IPS-18a (cell line): ENCODE data around the gene SLC4A4.

Experiments
- H3K27ac ChIP-seq: one replicate; pipeline ENCODE4 v1.5.1; 2013; ENCODE audit warnings: low read length
- H3K27me3 ChIP-seq: one replicate; pipeline ENCODE4 v1.6.1; 2013; ENCODE audit warnings: mild to moderate bottlenecking, low read length; ENCODE audit not compliant: control insufficient read depth, insufficient read depth
- H3K36me3 ChIP-seq: one replicate; pipeline ENCODE4 v1.6.1; 2013; ENCODE audit warnings: low read depth, low read length; ENCODE audit not compliant: control insufficient read depth
- H3K4me1 ChIP-seq: one replicate; pipeline ENCODE4 v1.6.1; 2013; ENCODE audit warnings: low read depth, low read length; ENCODE audit not compliant: control insufficient read depth
- H3K4me3 ChIP-seq: one replicate; pipeline ENCODE4 v1.5.1; 2013; ENCODE audit warnings: low read length
- H3K9ac ChIP-seq: one replicate; pipeline ENCODE4 v1.6.1; 2013; ENCODE audit warnings: mild to moderate bottlenecking, low read length, moderate library complexity
- H3K9me3 ChIP-seq: one replicate; pipeline ENCODE4 v1.6.1; 2013; ENCODE audit warnings: low read depth, low read length; ENCODE audit not compliant: control insufficient read depth

The SLC4A4 gene

DNA sequence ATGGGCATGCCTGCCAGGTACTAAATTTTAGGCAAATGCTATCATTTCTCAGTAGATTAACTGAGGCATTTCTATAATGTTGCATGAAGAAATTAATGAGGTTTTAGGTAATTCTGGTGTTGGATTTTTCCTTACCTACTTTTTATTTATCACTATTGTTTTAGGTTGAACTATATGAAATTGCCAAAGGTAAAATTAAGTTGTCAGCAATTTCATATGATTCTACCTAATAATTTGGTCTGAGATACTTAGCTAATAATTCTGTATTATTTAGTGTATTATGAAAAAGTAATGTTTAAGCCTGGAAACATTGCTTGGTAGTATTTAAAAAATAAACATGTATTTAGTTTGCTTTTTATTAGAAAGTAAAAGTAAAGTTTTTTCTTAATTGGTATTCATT lies 22.7 kb downstream of the SLC4A4 start:
- H3K4me3 ChIP-seq = no peak overlapping the region
- H3K27ac ChIP-seq = no peak overlapping the region
- no peaks in the 10 kb centered on the region for H3K36me3 ChIP-seq
- no peaks in the 10 kb centered on the region for H3K4me1 ChIP-seq
- no peaks in the 10 kb centered on the region for H3K27me3 ChIP-seq
- no peaks in the 10 kb centered on the region for H3K9me3 ChIP-seq
- H3K9ac ChIP-seq = no peak overlapping the region

GRCh38 chr4:71366766-71367165 lies 27.9 kb downstream of the SLC4A4 start:
- Histone ChIP-seq H3K27ac (no peak overlapping the region), H3K36me3 (no peaks in the 10 kb centered on the region), H3K9me3 (no peaks in the 10 kb centered on the region), H3K27me3 (no peaks in the 10 kb centered on the region), H3K4me1 (no peaks in the 10 kb centered on the region), H3K4me3 (no peak overlapping the region), H3K9ac (no peak overlapping the region)

GRCh38 chr4:71367546-71367945 lies 28.7 kb downstream of the SLC4A4 start:
- Histone ChIP-seq H3K9ac (no peak overlapping the region), H3K27me3 (no peaks in the 10 kb centered on the region), H3K4me1 (no peaks in the 10 kb centered on the region), H3K4me3 (no peak overlapping the region), H3K36me3 (no peaks in the 10 kb centered on the region), H3K9me3 (no peaks in the 10 kb centered on the region), H3K27ac (no peak overlapping the region)

- Histone ChIP-seq H3K9me3 (no peaks in the 10 kb centered on the region), H3K27me3 (no peaks in the 10 kb centered on the region), H3K9ac (no peak overlapping the region), H3K4me1 (no peaks in the 10 kb centered on the region), H3K36me3 (no peaks in the 10 kb centered on the region), H3K4me3 (no peak overlapping the region), H3K27ac (no peak overlapping the region)
These were observed 30.1 kb downstream of the SLC4A4 start for GRCh38 chr4:71368906-71369305.

DNA sequence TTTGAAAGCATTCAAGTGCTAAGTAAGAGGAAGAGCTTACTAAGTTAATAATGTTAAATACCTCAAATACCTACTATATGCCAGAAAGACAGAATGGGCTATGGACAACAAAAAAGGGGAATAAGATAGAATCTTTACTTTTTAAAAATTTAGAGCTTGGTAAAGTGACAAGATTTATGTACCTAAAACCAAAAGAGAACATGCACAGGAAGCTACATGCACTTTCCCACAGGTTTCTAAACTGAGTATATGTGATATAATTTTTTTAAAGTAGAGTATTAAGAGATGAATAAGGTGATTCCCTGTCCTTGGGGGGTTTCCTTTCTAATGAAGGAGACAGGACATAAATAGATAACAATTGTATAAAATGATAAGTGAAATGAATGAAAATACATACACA lies 30.7 kb downstream of the SLC4A4 start:
- Histone ChIP-seq H3K27me3 (no peaks in the 10 kb centered on the region), H3K36me3 (no peaks in the 10 kb centered on the region), H3K9me3 (no peaks in the 10 kb centered on the region), H3K4me3 (no peak overlapping the region), H3K9ac (no peak overlapping the region), H3K27ac (no peak overlapping the region), H3K4me1 (no peaks in the 10 kb centered on the region)

DNA sequence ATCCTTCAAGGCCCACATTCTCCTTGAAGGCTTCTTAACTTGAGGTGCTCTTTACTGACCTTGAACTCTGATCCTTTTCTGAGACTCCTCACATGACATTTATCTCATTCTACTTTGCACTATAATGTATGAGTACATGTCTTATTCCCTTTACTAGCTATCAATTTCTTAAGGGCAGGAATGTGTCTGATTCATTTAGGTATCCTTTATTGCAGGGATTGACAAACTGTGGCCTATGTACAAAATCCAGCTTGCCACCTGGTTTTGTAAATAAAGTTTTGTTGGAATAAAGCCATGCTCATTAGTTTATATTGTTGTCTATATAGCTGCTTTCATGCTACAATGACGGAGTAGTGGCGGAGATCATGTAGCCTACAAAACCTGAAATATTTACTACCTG lies 36.7 kb downstream of the SLC4A4 start:
- Histone ChIP-seq H3K9me3 (no peaks in the 10 kb centered on the region), H3K4me3 (no peak overlapping the region), H3K4me1 (no peaks in the 10 kb centered on the region), H3K36me3 (no peaks in the 10 kb centered on the region), H3K9ac (no peak overlapping the region), H3K27me3 (no peaks in the 10 kb centered on the region), H3K27ac (no peak overlapping the region)

- no peaks in the 10 kb centered on the region for H3K9me3 ChIP-seq
- H3K9ac ChIP-seq = no peak overlapping the region
- no peak overlapping the region for H3K4me3 ChIP-seq
- H3K27me3 ChIP-seq = no peaks in the 10 kb centered on the region
- H3K4me1 ChIP-seq = no peaks in the 10 kb centered on the region
- H3K27ac ChIP-seq = no peak overlapping the region
- no peaks in the 10 kb centered on the region for H3K36me3 ChIP-seq
These were observed 38.7 kb downstream of the SLC4A4 start for GRCh38 chr4:71377561-71377960.

DNA sequence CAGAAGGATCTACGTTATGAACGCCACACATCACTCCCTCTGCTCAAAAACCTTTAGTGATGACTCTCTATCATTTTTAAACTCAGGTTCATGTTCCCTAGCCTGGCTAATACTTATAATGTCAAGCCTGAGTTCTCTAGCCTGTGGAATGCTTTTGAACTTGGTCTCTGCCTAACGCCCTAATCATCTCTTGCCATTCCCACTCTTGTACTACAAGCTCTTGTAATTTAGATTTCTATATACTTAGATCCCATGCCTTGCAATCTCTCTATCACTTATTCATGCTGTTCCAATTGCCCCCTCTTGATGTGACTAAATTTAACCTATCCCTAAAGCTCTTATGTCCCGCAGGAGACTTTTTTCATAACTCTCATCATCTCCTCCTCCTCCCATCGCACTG lies 40.3 kb downstream of the SLC4A4 start:
- H3K4me1 ChIP-seq = no peaks in the 10 kb centered on the region
- H3K27ac ChIP-seq = no peak overlapping the region
- no peaks in the 10 kb centered on the region for H3K36me3 ChIP-seq
- H3K27me3 ChIP-seq = no peaks in the 10 kb centered on the region
- no peaks in the 10 kb centered on the region for H3K9me3 ChIP-seq
- H3K9ac ChIP-seq = no peak overlapping the region
- H3K4me3 ChIP-seq = no peak overlapping the region

GRCh38 chr4:71380788-71381187 lies 42.0 kb downstream of the SLC4A4 start:
- Histone ChIP-seq H3K27me3 (no peaks in the 10 kb centered on the region), H3K4me1 (no peaks in the 10 kb centered on the region), H3K4me3 (no peak overlapping the region), H3K36me3 (no peaks in the 10 kb centered on the region), H3K9ac (no peak overlapping the region), H3K9me3 (no peaks in the 10 kb centered on the region), H3K27ac (no peak overlapping the region)

GRCh38 chr4:71382125-71382899 lies 43.5 kb downstream of the SLC4A4 start:
- no peak overlapping the region for H3K4me3 ChIP-seq
- H3K27me3 ChIP-seq = no peaks in the 10 kb centered on the region
- no peak overlapping the region for H3K9ac ChIP-seq
- H3K4me1 ChIP-seq = no peaks in the 10 kb centered on the region
- H3K27ac ChIP-seq = no peak overlapping the region
- no peaks in the 10 kb centered on the region for H3K36me3 ChIP-seq
- no peaks in the 10 kb centered on the region for H3K9me3 ChIP-seq

- no peak overlapping the region for H3K27ac ChIP-seq
- H3K9ac ChIP-seq = no peak overlapping the region
- no peaks in the 10 kb centered on the region for H3K27me3 ChIP-seq
- no peaks in the 10 kb centered on the region for H3K9me3 ChIP-seq
- H3K4me1 ChIP-seq = no peaks in the 10 kb centered on the region
- no peak overlapping the region for H3K4me3 ChIP-seq
- no peaks in the 10 kb centered on the region for H3K36me3 ChIP-seq
These were observed 44.2 kb downstream of the SLC4A4 start for GRCh38 chr4:71382900-71383560.

DNA sequence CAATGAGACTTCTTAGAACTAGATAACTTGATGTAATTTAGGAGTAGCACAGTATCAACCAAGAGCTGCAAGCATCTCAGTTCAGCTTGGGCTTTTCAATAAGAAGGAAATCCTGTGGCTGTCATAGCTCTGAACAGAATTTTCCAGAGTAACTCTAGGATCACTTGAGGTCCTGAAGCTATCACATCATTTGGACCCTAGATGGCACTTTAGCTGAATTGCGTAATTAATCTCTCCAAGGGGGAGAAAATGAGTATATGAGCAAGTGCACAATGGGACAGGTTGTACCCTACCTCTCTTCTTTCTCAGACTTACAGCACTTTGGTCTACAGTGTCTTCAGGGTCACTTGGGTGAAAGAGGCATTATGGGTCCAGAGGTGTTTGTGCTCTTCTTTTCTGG lies 45.2 kb downstream of the SLC4A4 start:
- H3K9ac ChIP-seq = no peak overlapping the region
- no peaks in the 10 kb centered on the region for H3K27me3 ChIP-seq
- no peaks in the 10 kb centered on the region for H3K36me3 ChIP-seq
- no peaks in the 10 kb centered on the region for H3K4me1 ChIP-seq
- no peak overlapping the region for H3K4me3 ChIP-seq
- H3K9me3 ChIP-seq = no peaks in the 10 kb centered on the region
- no peak overlapping the region for H3K27ac ChIP-seq
